ENCODE results near the gene RASGEF1C. TPM values are rescaled to one million over a fixed set of nuclear protein-coding genes. Genes with fewer than 3 reads are reported as not detected.

Gene RASGEF1C
- total and polyA plus RNA-seq, 4 donors, result 0.09 to 0.10 TPM; not detected in 2

DNA sequence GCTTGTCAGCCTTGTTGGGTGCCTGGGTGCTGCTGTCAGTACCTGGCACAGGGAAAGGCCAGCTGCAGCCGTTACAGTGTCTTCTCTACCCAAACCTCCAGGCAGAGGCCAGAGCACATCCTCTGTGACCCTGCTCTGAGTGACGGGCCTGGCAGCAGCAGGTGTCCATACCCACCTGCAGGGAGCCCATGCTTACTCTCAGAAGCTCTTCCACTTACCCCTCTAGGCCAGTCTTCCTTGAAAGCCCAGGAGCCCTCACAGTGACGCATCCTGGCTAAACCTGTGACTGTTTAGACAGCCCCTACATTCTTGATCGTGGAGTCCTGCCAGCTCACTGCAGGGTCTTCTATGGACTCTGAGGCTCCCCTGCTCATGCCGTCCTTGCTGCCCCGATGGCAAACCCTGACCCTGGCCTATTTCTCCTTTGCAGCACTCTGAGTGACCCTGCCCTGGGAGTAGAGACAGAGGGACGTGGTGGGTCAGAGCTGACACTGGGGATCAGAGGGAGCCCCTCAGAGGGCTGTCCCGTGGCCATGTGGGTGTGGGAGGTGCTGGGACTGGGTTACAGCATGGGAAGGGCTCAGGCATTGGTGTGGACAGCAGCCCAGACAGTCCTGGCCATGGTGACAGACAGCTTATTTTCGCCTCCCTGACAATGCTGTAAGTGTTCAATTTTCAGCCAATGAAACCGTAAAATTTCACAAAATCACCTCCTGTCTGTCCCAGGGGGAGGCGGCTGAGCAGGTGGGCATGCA is 69.9 kb downstream of the RASGEF1C start:
- TF ChIP-seq EGR1 (IDR thresholded peaks at IDR 0.05; ENCODE audit: low read depth in 2 of 2) (no peak), TAF1 (conservative IDR thresholded peaks at IDR 0.05) (no peak), HNF4A (conservative IDR thresholded peaks at IDR 0.05) (no peak), GABPA (IDR thresholded peaks at IDR 0.05 in 1 of 2, conservative IDR thresholded peaks at IDR 0.05 in 1 of 2) (no peak), RXRA (IDR thresholded peaks at IDR 0.05) (no peak), NR2F2 (IDR thresholded peaks at IDR 0.05) (no peak), FOXA1 (IDR thresholded peaks at IDR 0.05) (no peak)
- TF ChIP-seq, protein P1, sequence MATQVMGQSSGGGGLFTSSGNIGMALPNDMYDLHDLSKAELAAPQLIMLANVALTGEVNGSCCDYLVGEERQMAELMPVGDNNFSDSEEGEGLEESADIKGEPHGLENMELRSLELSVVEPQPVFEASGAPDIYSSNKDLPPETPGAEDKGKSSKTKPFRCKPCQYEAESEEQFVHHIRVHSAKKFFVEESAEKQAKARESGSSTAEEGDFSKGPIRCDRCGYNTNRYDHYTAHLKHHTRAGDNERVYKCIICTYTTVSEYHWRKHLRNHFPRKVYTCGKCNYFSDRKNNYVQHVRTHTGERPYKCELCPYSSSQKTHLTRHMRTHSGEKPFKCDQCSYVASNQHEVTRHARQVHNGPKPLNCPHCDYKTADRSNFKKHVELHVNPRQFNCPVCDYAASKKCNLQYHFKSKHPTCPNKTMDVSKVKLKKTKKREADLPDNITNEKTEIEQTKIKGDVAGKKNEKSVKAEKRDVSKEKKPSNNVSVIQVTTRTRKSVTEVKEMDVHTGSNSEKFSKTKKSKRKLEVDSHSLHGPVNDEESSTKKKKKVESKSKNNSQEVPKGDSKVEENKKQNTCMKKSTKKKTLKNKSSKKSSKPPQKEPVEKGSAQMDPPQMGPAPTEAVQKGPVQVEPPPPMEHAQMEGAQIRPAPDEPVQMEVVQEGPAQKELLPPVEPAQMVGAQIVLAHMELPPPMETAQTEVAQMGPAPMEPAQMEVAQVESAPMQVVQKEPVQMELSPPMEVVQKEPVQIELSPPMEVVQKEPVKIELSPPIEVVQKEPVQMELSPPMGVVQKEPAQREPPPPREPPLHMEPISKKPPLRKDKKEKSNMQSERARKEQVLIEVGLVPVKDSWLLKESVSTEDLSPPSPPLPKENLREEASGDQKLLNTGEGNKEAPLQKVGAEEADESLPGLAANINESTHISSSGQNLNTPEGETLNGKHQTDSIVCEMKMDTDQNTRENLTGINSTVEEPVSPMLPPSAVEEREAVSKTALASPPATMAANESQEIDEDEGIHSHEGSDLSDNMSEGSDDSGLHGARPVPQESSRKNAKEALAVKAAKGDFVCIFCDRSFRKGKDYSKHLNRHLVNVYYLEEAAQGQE (IDR thresholded peaks at IDR 0.05), result no peak
- TF ChIP-seq, protein P2, sequence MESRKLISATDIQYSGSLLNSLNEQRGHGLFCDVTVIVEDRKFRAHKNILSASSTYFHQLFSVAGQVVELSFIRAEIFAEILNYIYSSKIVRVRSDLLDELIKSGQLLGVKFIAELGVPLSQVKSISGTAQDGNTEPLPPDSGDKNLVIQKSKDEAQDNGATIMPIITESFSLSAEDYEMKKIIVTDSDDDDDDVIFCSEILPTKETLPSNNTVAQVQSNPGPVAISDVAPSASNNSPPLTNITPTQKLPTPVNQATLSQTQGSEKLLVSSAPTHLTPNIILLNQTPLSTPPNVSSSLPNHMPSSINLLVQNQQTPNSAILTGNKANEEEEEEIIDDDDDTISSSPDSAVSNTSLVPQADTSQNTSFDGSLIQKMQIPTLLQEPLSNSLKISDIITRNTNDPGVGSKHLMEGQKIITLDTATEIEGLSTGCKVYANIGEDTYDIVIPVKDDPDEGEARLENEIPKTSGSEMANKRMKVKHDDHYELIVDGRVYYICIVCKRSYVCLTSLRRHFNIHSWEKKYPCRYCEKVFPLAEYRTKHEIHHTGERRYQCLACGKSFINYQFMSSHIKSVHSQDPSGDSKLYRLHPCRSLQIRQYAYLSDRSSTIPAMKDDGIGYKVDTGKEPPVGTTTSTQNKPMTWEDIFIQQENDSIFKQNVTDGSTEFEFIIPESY (IDR thresholded peaks at IDR 0.05), result no peak
- TF ChIP-seq, protein P3, sequence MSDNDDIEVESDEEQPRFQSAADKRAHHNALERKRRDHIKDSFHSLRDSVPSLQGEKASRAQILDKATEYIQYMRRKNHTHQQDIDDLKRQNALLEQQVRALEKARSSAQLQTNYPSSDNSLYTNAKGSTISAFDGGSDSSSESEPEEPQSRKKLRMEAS (IDR thresholded peaks at IDR 0.05), result no peak
- Histone ChIP-seq H3K27ac (ENCODE audit: low read depth in 1 of 2, low read length in 2 of 2) (no peak overlapping the region), H3K9me3 (ENCODE audit: control insufficient read depth in 4 of 4, low read length in 3 of 4) (no peaks in the 10 kb centered on the region), H3K9ac (ENCODE audit: low read depth in 1 of 2, low read length in 2 of 2) (no peak overlapping the region), H3K4me1 (ENCODE audit: control insufficient read depth in 4 of 4, insufficient read depth in 4 of 4, low read length in 3 of 4) (no peaks in the 10 kb centered on the region), H3K4me3 (ENCODE audit: low read depth in 1 of 3, low read length in 3 of 3) (no peak overlapping the region), H3K36me3 (ENCODE audit: control insufficient read depth in 4 of 4, insufficient read depth in 3 of 4, low read depth in 1 of 4, low read length in 3 of 4) (no peaks in the 10 kb centered on the region), H3K27me3 (ENCODE audit: control insufficient read depth in 4 of 4, insufficient read depth in 4 of 4, low read length in 3 of 4) (no peaks in the 10 kb centered on the region)
- WGBS, result 64% methylated on average over 11 of the region's 11 CpGs
- DNase-seq (ENCODE audit: low spot score), result no peak

DNA sequence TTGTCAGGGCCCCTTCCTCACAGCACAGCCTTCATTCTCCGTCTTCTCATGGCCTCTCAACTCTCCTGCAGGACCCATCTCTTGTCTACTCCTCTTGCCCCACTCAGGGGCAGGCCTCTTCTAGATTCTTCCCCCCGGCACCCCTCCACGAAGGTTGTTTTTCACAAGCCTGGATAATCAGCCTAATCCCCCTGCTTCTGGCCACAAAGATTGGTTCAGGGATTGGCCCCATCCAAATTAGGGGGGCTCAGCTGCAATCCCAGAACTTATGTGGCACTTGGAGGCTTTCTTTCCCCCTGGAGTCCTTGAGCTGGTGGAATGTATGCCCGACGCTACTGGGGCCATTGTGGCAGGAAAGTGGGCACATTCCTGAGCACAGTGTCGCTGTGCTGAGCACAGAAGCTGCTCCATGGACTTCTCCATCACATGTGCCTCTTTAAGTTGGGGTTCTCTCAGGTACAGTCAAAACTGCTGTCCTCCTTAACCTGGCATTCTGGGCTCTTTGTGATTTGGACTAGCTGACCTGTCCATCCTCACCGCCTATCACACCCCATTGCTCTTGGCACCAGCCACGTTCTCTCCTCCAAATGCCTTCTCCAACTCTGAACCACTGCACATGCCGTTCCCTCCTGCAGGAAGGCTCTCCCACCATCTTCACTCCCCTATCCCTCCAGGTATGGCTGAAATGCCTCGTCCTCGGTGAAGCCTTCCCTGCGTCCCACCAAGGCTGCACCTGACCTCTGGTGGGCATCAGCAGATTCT is 70.6 kb downstream of the RASGEF1C start:
- 73% methylated on average over 12 of the region's 12 CpGs for WGBS
- no peaks in the 10 kb centered on the region for H3K9me3 ChIP-seq (ENCODE audit: control insufficient read depth in 4 of 4, low read length in 3 of 4)
- no peaks in the 10 kb centered on the region for H3K36me3 ChIP-seq (ENCODE audit: control insufficient read depth in 4 of 4, insufficient read depth in 3 of 4, low read depth in 1 of 4, low read length in 3 of 4)
- no peaks in the 10 kb centered on the region for H3K27me3 ChIP-seq (ENCODE audit: control insufficient read depth in 4 of 4, insufficient read depth in 4 of 4, low read length in 3 of 4)
- no peak for DNase-seq (ENCODE audit: low spot score)
- no peak overlapping the region for H3K4me3 ChIP-seq (ENCODE audit: low read depth in 1 of 3, low read length in 3 of 3)
- no peak overlapping the region for H3K27ac ChIP-seq (ENCODE audit: low read depth in 1 of 2, low read length in 2 of 2)
- H3K9ac ChIP-seq (ENCODE audit: low read depth in 1 of 2, low read length in 2 of 2), result no peak overlapping the region
- H3K4me1 ChIP-seq (ENCODE audit: control insufficient read depth in 4 of 4, insufficient read depth in 4 of 4, low read length in 3 of 4), result no peaks in the 10 kb centered on the region
- TF ChIP-seq FOXA2 (IDR thresholded peaks at IDR 0.05), result no peak
- TF ChIP-seq, protein P4, sequence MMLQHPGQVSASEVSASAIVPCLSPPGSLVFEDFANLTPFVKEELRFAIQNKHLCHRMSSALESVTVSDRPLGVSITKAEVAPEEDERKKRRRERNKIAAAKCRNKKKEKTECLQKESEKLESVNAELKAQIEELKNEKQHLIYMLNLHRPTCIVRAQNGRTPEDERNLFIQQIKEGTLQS (IDR thresholded peaks at IDR 0.05), result no peak
- no peak for TF ChIP-seq HNF4G (IDR thresholded peaks at IDR 0.05)
- TF ChIP-seq, protein P5, sequence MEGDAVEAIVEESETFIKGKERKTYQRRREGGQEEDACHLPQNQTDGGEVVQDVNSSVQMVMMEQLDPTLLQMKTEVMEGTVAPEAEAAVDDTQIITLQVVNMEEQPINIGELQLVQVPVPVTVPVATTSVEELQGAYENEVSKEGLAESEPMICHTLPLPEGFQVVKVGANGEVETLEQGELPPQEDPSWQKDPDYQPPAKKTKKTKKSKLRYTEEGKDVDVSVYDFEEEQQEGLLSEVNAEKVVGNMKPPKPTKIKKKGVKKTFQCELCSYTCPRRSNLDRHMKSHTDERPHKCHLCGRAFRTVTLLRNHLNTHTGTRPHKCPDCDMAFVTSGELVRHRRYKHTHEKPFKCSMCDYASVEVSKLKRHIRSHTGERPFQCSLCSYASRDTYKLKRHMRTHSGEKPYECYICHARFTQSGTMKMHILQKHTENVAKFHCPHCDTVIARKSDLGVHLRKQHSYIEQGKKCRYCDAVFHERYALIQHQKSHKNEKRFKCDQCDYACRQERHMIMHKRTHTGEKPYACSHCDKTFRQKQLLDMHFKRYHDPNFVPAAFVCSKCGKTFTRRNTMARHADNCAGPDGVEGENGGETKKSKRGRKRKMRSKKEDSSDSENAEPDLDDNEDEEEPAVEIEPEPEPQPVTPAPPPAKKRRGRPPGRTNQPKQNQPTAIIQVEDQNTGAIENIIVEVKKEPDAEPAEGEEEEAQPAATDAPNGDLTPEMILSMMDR (IDR thresholded peaks at IDR 0.05; ENCODE audit: low read depth, low read length, missing input control), result no peak
- TF ChIP-seq RXRA (IDR thresholded peaks at IDR 0.05), result no peak
- TF ChIP-seq, protein P3 (IDR thresholded peaks at IDR 0.05), result no peak
- TF ChIP-seq, protein P2 (IDR thresholded peaks at IDR 0.05), result no peak
- TF ChIP-seq TAF1 (conservative IDR thresholded peaks at IDR 0.05), result no peak
- no peak for TF ChIP-seq JUND (IDR thresholded peaks at IDR 0.05)
- TF ChIP-seq RAD21 (IDR thresholded peaks at IDR 0.05), result no peak
- TF ChIP-seq YY1 (IDR thresholded peaks at IDR 0.05), result no peak
- TF ChIP-seq SP1 (IDR thresholded peaks at IDR 0.05), result no peak
- no peak for TF ChIP-seq GABPA (IDR thresholded peaks at IDR 0.05 in 1 of 2, conservative IDR thresholded peaks at IDR 0.05 in 1 of 2)
- TF ChIP-seq NR2F2 (IDR thresholded peaks at IDR 0.05), result no peak
- no peak for TF ChIP-seq EGR1 (IDR thresholded peaks at IDR 0.05; ENCODE audit: low read depth in 2 of 2)
- no peak for TF ChIP-seq HNF4A (conservative IDR thresholded peaks at IDR 0.05)

Measured in liver (tissue), 9 donors.